GM03348 (cell line): ENCODE data around the gene CPN2.

Source experiments
- DNase-seq: peaks from one replicate; pipeline ENCODE4 v3.0.0; 2012; ENCODE audit warnings: low spot score

CPN2 gene, protein sequence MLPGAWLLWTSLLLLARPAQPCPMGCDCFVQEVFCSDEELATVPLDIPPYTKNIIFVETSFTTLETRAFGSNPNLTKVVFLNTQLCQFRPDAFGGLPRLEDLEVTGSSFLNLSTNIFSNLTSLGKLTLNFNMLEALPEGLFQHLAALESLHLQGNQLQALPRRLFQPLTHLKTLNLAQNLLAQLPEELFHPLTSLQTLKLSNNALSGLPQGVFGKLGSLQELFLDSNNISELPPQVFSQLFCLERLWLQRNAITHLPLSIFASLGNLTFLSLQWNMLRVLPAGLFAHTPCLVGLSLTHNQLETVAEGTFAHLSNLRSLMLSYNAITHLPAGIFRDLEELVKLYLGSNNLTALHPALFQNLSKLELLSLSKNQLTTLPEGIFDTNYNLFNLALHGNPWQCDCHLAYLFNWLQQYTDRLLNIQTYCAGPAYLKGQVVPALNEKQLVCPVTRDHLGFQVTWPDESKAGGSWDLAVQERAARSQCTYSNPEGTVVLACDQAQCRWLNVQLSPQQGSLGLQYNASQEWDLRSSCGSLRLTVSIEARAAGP

DNA sequence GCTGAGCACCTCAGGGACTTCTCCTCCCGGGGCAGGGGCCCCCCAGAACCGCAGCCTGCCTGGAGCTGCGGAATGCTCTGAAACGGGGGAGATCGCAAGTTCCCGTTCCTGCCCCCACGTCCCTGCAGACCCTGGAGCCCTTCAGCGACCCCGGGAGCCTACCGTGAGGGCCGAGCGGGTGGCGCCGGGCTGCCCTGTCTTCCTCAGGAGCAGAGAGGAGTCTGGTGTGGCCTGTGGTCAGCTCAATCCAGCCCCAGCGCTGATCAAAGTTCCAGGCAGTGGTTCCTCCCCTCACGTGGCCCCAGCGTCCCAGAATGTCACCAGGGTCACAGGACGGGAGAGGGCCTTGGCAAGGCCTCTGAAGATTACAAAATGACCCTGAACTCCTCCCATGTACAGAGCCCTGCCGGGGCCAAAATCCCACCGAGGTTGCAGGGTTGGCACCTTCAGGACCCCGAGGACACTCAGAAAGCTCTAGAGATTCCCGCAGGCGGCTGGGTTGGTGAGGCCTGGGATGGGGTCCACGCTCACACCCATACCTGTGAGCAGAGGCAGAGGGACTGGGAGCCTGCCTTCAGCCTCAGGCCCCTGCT, at the start of gene CPN2:
CPN2 (minus strand) TSS at position 249 of the 593 bp plus-strand sequence. CDS start 8,626 bp downstream, outside the sequence.
- no peak for DNase-seq

DNA sequence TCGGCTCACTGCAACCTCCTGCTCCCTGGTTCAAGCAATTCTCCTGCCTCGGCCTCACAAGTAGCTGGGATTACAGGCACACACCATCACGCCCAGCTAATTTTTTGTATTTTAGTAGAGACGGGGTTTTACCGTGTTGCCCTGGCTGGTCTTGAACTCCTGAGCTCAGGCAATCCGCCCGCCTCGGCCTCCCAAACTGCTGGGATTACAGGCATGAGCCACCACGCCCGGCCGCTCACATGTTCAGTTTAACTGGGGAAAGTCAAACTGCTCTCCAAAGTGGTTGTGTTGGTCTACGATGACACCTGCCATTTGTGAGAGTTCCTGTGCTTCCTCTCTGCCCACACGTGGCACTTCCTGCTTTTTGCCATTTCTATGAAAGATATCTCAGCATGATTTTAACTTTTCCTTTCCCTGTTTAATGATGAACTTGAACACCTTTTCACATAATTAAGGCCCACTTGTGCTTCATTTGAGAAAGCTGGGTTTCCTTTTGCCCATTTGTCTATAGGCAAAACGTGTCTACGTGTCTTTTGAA, 48.8 kb upstream of the CPN2 start:
- no peak for DNase-seq

DNA sequence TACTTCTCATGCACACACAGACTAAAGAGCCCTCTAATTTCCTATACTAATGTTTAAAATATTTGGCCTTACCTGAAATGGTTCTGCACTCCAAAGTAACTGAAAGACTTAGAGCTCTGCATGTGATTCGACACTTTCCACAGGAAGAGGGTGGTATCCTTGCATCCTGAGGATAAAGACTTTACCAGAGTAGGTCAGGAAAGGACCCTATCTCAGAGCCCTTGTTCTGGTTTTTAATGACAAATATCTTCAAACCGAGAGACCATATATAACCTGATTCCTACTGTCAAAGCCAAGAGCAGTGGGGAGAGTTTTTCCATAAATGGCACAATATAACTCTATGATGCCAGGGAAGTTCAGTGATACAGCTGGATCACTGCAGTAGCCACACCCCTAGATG, 48.0 kb upstream of the CPN2 start, which contains the start of gene GP5:
GP5 (minus strand) TSS at position 101 of the 400 bp plus-strand sequence. CDS start 984 bp downstream, outside the sequence.
- no peak for DNase-seq

DNA sequence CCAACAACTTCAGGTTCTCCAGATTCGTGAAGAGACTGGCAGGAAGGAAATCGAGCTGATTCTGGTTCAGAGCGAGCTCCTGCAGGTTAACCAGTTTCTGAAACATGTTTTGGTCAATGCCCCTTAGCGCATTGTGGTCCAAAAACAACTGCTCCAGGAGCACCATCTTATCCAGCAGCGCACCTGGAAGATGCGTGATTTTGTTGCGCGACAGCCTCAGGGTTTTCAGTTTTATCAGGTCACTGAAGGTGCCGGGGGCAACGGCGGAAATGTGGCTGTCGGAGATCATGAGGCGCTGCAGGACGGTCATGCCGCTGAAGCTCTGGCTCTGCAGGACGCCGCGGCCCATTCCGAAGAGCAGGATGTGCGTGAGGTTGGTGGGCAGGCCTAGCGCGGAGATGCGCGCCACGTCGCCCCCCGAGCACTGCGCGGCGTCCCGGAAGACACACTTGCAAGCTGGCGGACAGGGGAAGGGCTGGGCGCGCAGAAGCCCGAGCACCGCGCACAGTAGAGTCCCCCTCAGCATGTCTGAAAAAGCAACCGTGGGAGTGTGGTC, 46.7 kb upstream of the CPN2 start:
- DNase-seq, result no peak

DNA sequence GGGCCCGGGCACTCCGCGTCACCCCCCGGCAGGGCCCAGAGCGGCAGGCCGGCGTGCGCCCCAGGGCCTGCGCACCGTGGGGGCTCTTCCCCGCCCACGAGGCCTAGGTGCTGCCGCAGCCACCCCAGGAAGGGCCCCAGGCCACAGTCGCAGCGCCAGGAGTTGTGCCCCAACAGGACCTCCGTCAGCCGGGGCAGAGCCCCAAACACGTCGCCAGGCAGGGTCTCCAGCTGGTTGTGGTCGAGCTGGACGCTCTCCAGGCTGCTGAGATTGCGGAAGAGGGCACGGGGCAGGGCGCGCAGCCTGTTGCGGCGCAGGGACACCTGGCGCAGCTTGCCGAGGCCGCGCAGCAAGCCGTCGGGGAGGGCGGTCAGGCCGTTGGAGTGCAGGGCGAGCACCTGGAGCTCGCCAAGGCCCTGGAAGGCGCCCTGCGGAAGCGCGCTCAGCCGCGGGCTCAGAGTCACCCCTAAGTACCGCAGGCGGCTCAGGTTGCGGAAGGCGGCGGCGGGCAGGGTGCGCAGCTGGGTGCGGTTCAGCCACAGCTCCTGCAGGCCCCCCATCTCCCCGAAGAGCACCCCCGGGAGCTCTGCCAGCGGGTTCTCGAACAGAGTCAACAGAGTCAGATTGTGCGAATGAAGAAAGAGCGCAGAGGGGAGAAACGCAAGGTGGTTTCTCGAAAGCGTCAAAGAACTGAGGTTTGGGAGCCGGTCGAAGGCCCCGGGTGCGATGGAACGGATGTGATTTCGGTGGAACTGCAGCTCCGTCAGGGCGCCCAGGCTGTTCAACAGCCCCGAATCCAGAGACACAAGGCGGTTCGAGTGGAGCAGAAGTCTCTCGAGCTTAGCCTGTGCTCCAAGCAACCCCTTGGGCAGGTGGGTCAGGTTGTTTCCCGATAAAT, 46.0 kb upstream of the CPN2 start:
- peak; percentile 24 for DNase-seq

DNA sequence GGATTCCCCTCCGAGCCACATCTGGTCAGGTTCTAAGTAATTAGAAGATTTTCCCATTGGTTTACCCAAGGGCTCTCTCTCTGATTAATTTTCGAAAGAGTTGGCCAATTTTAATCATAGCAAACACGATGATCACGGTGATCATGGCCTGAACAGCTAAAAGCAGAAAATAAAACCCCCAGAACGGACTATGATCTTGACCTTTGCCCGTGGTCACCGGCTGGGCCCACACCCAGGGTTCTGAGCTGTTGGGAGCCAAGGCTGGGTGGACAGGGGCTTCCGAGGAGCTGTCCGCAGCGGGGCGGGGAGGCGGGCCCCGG, 45.4 kb upstream of the CPN2 start:
- DNase-seq, result no peak

DNA sequence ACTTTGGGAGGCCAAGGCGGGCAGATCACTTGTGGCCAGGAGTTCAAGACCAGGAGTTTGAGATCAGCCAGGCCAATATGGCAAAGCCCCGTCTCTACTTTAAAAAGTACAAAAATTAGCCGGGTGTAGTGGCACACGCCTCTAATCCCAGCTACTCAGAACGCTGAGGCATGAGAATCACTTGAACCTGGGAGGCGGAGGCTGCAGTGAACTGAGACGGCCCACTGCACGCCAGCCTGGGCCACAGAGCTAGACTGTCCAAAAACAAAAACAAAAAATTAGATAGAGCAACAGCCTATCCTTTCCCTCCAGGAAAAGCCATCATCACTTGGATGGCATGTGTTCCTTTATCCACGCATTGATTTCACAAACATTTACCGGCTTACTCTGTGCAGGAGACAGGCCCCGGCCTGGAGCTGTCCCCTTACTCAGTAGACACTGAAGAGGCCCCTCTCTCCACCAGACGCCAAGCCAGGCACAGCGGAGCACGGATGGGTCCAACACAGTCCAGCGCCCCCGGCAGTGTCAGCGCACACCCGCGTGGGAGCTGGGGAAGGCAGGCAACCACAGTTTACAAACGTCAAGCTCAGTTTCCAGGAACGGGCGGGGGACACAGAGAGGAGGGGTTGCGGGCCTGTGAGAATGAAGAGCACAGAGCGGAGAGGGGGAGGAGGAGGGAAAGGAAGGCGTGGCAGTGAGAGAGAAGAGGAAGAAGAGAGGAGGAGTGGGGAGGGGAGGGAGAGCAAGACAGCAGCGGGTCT, 44.8 kb upstream of the CPN2 start:
- peak; percentile 65 for DNase-seq

DNA sequence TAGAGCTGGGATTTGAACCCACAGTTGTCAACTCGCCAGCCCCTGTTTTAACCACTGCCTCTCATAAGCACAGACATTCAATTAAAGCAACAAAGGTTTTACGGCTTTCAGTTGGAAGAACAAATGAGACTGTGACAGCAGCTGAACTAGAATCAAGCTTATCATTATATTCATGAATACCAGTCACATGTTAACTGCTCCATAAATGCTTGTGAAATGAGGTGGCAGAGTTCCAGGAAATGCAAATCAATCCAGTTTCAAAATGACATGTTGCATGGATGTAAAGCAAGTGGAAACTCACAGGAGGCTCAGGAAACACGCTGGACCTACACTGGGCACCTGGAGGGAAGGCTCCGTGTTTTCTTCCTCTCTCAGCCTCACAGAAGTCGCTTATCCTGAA, 44.1 kb upstream of the CPN2 start:
- DNase-seq, result no peak

DNA sequence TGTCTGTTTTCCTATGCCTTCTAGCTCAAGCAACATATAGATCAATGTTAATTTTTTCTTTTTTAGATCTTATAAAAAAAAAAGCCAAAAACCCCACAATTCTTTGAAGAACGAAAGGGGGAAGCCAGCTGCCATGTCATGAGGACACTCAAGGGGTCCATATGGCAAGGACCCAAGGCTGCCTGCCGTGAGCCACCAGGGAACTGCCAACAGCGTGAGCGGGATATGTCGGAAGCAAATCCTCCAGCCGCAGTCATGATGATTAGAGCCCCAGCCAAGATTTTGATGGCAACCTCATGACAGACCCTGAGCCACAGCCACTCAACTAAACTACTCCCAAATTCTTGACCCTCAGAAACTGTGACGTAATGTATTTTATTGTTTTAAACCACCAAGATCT, 41.4 kb upstream of the CPN2 start:
- no peak for DNase-seq

DNA sequence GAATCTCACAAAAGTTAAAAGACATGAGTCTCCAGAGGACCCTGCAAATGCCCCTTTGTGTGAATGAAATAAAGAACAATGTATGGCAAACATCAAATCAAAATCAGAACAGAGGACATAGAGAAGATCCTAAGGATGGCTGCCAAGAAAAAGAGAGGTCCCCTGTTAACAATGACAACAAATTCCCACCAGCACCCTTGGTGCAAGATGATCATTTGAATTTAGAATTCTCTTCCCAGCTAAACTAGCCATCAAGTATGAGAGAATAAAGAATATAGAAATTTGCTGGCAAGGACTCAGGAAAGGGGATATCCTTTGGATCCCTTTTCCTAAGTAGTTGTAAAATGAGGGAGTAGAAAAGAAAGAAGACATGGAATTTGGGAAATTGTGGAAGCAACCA, 39.7 kb upstream of the CPN2 start:
- no peak for DNase-seq

DNA sequence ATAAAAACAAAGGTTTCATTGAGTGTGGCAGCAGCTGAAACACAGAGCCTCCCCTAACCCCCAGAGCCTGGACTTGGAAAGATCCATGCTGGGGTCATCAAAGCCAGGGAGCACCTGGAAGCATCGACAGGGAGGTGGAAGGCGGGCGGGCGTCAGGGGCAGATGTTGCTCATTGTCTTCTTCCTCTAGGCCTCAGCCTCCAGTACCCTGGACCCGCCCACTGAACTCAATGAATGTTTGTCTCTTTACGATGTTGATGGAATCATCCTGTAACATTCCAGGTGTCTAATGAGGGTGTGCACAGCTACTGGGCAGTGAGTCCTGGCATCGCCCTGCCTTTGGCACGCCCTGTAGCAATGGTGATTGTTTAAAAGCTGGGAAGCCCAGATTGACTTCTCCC, 38.1 kb upstream of the CPN2 start:
- no peak for DNase-seq

DNA sequence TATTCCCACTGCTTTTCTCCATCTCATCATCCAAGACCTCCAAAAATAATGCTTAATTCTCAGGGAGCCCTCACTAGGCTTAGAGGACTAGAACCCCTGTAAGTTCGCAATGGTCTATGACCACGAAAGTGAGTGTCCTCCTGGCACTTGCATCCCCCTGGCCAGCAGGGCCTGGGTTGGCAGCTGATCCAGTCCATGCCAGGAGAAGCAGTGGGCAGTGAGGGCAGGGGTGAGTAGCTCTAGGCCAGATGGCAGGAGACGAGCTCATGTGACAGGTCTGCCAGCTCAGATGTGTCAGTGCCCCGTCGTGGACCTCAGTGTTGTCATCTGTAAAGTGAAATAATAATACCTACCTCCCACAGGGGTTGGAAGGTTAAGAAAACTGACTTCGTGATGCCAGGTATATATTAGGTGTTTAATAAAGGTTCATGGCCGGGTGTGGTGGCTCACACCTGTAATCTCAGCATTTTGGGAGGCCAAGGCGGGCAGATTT, 36.8 kb upstream of the CPN2 start:
- DNase-seq, result no peak

DNA sequence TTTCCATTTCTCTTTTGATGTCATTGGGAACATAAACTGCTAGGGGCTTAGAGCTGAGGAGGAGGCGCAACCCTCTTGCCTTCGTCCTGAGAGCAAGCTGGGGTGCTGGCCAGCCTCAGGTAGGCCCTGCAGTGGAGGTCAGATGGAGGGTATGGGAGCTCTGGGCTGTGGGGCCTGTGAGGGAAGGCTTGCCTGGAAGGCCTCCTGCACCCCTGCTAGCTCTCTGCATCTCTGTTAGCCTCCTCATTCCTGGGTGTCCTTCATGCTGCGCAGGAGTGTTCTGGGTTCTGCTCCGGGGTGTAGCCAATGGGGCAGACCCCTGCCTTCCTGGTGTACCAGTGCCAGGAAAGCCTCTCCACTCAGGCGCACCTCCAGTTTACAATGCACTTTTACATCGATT, 36.1 kb upstream of the CPN2 start:
- DNase-seq, result no peak

DNA sequence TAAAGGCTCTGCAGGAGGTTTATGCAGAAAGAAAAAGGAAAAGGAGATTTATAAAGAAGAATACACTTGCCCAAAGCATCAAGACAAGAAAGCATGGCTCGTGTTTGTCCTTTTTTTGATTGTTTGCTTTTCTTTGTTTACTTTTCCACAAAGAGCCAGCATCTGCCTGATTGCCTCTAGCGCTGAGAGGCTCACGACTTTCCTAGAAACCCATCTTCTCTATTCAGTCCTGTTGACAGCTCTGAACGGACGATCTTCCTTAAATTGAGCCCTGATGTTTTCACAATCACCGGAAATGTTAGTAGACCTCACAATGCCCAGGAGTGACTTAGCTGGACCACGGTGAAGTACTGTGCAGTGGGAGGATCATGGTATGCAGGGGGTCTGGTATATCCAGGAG, 35.5 kb upstream of the CPN2 start:
- no peak for DNase-seq

DNA sequence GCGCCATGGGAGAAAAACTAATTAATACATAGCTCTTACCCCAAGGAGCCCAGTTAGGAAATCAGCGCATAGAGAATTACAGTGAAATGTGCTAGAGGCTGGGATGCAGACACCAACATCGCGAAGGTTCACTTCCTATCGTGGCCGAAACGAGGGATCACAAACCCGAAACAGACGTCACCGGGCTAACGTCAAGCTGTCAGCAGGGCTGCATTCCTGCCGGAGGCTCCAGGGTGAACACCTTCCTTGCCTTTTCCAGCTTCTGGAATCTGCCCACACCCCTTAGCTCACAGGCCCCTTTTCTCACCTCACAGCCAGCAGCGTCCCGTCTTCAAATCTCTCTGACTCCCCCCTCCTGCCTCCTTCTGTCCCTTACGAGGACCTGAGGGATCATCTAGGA, 34.9 kb upstream of the CPN2 start:
- DNase-seq, result no peak

DNA sequence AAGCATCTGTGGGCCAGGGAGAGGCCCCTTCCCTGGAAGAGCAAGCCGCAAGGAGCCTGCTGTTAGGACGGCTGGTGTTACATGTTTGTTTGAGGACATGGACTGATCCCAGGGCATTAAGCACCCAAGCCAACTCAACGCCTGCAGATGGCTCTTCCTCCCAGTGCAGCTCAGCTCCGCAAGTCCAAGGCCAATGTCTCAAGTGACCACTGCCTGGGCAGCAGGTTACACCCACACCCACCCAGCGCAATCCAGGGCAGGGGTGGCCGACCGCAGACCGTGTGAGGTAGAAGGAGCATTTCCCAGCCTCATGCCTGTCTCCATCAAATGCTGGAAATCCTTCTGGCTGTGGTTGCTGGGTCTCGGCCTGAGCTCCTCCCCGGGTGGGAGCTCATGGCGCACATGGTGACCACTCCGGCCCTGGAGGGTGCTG, 33.5 kb upstream of the CPN2 start:
- DNase-seq, result no peak

DNA sequence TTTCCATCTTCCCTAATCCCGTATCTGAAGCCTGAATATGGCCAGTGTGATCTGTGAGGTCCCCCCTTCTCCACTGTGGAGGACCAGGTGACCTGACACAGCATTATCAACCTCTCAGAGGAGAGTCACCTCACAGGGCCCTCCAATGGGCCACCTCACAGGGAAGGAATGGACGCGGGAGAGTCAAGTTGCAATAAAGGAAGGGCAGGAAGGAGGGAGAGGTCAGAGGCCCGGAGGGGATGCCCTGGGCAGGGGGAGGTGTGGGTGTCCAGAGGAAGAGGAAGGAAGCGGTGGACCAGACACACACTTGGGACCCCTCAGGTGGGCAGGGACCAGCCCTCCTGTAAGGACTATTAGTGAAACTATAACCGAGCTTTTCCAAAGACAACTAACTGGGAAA, 33.0 kb upstream of the CPN2 start:
- DNase-seq, result no peak

DNA sequence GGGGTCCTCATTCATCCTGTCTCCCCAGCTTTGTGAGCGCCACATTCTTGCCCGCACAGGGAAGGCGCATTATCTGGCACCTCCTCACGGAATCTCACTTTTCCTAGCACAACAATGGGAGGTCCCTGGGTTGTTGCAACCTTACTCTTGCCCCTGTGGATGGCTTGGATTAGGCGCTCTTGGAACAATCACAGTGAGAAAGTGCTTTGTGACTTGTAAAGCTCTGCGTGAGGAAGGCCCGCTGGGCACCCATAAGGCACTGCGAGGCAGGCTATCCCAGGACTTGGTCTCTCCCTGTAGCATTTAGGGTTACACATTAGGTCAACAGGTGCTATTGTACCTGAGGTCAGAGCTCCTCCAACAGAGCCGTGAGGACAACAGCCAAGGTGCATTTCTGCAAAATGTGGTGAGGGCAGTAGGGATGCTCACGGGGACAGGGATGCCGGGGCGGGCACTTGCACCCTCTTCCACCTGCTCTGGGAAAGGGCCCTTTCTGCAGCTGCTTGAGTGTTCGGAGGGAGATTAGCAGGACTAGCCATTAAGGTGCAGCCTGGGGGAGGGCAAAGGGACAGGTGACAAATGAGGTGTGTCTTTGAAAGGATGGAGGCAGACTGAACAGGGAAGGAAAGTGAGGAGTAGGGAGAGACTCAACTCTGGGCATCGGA, 32.3 kb upstream of the CPN2 start:
- DNase-seq, result no peak

DNA sequence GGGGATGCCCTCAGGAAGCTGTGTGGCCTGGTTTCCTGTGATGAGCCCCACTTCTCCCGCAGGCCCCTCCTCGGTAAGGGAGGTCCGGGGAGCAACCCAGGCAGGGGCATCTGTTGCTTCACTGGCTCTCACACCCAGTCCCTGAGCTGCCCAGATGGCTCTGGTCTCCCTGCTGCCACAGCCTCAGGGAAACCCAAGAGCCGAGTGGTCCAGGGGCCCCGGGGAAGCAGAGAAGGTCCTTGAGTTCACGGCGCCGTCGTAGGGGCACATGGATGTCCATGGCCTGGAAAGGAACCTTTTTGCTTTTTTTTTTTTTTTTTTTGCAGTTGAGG, 31.7 kb upstream of the CPN2 start:
- DNase-seq, result no peak

DNA sequence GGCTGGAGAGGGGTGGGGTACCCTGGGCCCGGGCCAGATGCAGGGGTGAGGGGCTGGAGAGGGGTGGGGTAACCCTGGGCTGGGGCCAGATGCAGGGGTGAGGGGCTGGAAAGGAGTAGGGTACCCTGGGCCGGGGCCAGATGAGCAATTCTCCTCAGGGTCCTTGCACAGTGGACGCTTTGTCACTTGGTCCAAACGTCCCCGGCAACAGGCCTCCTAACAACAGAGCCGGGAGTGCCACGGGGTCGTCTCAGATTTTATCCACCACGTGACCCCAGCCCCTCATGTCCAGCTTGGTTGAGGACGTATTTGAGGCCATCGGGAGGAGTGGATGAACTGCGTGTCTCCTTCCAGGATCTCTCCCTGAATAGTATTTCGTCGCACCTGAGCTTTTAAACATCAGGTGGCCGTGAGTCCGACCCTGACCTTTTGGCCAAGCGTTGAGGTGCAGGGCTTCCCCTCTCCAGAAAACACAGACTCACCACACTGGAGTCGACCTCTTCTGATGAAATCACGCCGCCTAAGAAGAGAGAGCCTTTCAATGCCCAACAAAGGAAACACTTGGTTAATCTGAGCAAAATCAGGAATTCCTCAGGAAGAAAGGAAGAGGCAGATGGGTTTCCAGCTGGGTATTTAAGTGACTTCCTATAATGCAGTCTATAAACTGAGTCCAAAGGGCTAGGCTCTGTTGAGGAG, 31.2 kb upstream of the CPN2 start:
- DNase-seq, result no peak
